Measurements from ENCODE around the gene COBL.
"Not testable (repeated sequence)": the region's sequence is repeated elsewhere in the genome, so short reads cannot be mapped to it uniquely, and the experiment has no call there.

The COBL gene

DNA sequence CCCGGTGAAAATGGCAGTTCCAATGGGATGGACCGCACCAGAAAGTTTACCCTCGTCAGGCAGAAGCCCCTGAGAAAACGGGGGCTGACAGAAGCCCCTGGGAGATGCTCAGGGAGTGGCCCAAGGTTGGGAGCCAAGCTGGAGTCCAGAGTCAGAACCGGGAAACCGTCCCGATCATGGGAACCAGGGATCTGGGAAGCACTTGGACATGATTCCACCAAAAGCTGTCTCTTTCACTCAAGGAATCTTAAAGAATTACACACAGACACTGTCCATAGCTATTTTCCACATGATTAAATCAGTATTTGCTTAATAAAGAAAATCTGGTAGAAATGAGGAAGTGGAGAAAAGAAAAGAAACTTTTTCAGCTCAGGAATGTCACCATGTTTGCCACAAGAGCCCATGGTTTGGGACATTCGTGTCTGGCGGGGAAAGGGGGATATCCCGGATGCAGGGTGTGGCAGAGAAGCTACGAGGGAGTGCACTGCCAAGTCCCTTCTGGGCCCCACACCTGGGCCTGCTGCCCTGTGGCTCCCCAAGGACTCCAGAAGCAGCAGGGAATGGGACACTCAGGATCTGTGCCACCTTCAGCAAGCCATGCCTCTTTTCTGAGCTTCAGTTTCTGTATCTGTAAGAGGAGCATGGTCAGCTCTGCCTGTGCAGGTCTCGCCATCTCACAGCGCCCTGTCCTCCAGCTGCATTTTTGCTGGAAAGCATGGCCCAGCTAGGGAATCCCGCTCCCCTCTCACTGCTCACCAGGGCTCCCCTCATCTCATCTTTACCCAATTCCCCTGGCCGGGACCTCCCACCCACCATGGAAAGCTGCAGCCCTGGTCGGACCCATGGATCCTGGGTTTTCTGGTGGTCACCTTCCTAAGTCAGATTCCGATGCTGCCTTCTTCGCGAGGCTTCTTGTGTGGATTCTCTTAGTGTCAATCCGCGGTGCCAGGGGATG is 308.8 kb downstream of the COBL start:
- ChIA-PET CTCF (interaction anchor here (0.6 kb wide), 1 partner anchor 459 kb away, joined by 4 read pairs; no protein-coding TSS in a partner anchor), POLR2A (no interaction called here)
- DNase-seq (ENCODE audit: extremely low spot score): no peak
- TF ChIP-seq BHLHE40 (IDR thresholded peaks at IDR 0.05; ENCODE audit: borderline replicate concordance): no peak
- no peak for TF ChIP-seq HDGF (IDR thresholded peaks at IDR 0.05; ENCODE audit: borderline replicate concordance)
- no peak for TF ChIP-seq TARDBP (IDR thresholded peaks at IDR 0.05)
- TF ChIP-seq FOXA1 (IDR thresholded peaks at IDR 0.05): no peak
- TF ChIP-seq FOXK2 (IDR thresholded peaks at IDR 0.05): no peak
- TF ChIP-seq NFRKB (IDR thresholded peaks at IDR 0.05): no peak
- no peak for TF ChIP-seq ARNT (IDR thresholded peaks at IDR 0.05)
- TF ChIP-seq FOXM1 (IDR thresholded peaks at IDR 0.05; ENCODE audit: borderline replicate concordance): no peak

DNA sequence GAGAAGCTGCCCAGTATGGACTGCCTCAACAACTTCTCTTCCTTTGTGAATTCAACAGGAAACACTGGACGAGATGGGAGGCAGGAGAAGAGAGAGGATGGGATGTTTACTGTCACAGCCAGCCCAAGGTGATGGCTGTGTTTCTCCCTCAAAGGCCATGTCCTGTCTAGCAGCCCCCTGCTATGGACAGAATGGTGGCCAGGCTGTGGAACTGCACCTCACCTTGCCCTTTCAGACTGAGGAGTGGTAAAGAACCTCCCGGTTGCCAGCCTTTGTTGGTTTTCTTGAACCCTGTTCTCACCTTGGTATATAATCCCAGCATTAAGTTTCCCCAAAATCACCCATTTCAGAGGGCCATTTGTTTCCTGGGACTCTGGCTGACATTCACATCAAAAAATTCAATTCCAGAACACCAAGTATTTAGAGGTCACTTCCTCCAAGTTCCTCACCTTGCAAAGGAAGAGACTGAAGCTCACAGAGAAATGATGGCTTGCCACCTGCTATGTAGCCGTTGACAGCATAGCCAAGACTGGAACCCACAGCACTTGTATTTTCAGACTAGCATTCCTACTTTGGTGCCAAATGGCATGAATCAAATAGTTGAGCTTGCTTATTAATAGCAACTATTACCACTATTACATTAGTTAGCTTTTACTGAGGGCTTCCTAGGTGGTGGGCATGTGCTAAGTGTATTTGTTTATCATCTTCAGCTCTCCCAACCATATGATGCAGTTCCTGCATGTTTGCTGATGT is 309.9 kb downstream of the COBL start:
- no peak for DNase-seq (ENCODE audit: extremely low spot score)
- ChIA-PET POLR2A (no interaction called here), CTCF (interaction anchor here (0.7 kb wide), 1 partner anchor 692 kb away, joined by 3 read pairs; no protein-coding TSS in a partner anchor)
- TF ChIP-seq SP1 (IDR thresholded peaks at IDR 0.05) (no peak), BHLHE40 (IDR thresholded peaks at IDR 0.05; ENCODE audit: borderline replicate concordance) (no peak), CTBP1 (IDR thresholded peaks at IDR 0.05; ENCODE audit: borderline replicate concordance) (no peak), FOXM1 (IDR thresholded peaks at IDR 0.05; ENCODE audit: borderline replicate concordance) (no peak), TARDBP (IDR thresholded peaks at IDR 0.05) (no peak), ZNF384 (IDR thresholded peaks at IDR 0.05) (no peak), FOXK2 (IDR thresholded peaks at IDR 0.05) (no peak), SUZ12 (IDR thresholded peaks at IDR 0.05) (no peak), ARNT (IDR thresholded peaks at IDR 0.05) (no peak), NFRKB (IDR thresholded peaks at IDR 0.05) (no peak), ELF4 (IDR thresholded peaks at IDR 0.05) (no peak), HDGF (IDR thresholded peaks at IDR 0.05; ENCODE audit: borderline replicate concordance) (no peak), L3MBTL2 (conservative IDR thresholded peaks at IDR 0.05) (no peak), LEF1 (IDR thresholded peaks at IDR 0.05; ENCODE audit: borderline replicate concordance) (no peak), FOXA1 (IDR thresholded peaks at IDR 0.05) (no peak)
- TF ChIP-seq, protein P1, sequence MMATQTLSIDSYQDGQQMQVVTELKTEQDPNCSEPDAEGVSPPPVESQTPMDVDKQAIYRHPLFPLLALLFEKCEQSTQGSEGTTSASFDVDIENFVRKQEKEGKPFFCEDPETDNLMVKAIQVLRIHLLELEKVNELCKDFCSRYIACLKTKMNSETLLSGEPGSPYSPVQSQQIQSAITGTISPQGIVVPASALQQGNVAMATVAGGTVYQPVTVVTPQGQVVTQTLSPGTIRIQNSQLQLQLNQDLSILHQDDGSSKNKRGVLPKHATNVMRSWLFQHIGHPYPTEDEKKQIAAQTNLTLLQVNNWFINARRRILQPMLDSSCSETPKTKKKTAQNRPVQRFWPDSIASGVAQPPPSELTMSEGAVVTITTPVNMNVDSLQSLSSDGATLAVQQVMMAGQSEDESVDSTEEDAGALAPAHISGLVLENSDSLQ (IDR thresholded peaks at IDR 0.05): no peak

DNA sequence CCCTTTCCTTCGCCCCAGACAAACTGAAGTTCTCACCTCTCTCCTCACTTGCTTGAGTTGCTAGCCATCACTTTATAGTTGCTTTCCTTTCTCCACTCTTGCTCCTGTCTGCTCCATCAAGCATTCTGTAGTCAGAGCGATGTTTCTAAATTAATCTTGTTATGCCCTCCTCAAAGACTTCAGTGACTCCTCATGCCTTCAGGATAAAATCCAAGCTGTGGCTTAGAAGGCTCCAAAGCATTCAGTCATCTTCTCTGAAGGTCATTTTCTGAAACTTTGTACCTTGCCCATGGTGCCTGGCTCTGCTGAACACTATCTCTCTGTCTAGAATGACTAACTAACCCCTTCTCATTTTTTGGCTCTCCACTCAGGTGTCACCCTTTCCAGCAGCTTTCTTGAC is 311.5 kb downstream of the COBL start:
- CTCF ChIA-PET: interaction anchor here (0.9 kb wide), 1 partner anchor 18 kb away, joined by 5 read pairs; no protein-coding TSS in a partner anchor
- TF ChIP-seq L3MBTL2 (conservative IDR thresholded peaks at IDR 0.05): no peak
- POLR2A ChIA-PET: no interaction called here
- no peak for DNase-seq (ENCODE audit: extremely low spot score)

DNA sequence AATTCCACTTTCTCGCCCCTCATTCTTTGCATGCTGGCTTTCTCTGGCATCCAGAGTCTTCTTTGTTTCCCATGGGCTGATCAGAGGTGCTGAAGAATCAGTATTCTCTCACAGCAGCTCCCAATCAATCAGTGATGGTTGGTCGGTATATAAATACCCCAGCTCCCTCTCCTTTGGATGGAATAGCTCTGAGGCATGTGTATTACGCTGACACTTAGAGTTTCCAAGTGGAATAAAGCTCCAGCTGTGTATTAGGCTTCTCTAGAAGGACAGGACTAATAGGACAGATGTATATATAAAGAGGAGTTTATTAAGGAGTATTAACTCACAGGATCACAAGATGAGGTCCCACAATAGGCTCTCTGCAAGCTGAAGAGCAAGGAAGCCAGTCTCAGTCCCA is 315.7 kb downstream of the COBL start:
- ChIA-PET POLR2A (no interaction called here), CTCF (interaction anchor here (1.3 kb wide), 1 partner anchor 11 kb away, joined by 6 read pairs; no protein-coding TSS in a partner anchor)
- no peak for DNase-seq (ENCODE audit: extremely low spot score)
- no peak for TF ChIP-seq NFRKB (IDR thresholded peaks at IDR 0.05)
- no peak for TF ChIP-seq BHLHE40 (IDR thresholded peaks at IDR 0.05; ENCODE audit: borderline replicate concordance)

DNA sequence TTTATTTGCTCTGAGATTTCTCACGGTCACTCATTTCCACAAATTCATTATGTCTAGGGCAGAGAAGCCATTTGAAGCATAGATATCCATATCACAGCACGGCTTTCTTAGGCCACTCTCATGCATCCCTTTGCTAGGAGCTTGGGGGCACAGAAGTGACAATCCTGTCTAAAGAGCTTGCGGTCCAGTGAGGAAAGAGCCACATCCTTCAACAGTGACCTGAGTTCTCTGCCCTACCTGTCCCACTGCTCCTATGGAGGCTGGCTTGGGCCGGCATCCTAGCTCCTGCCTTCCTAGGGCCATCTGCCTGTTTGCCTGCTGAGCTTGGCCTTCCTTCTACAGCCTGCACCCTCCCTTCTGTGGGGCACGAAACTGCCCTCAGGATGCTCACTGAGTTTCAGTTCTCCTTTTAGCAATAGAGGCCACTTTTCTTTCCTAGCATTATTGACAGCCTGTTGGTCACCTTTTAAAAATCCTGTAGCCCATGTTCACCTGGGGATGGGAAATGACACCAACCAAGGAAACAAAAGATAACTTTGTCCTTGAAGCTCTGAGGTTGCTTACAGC is 321.8 kb downstream of the COBL start:
- TF ChIP-seq CTBP1 (IDR thresholded peaks at IDR 0.05; ENCODE audit: borderline replicate concordance) (no peak), ARNT (IDR thresholded peaks at IDR 0.05) (no peak), L3MBTL2 (conservative IDR thresholded peaks at IDR 0.05) (no peak), ELF4 (IDR thresholded peaks at IDR 0.05) (no peak), ZNF384 (IDR thresholded peaks at IDR 0.05) (no peak), SP1 (IDR thresholded peaks at IDR 0.05) (no peak), FOXA1 (IDR thresholded peaks at IDR 0.05) (no peak), TARDBP (IDR thresholded peaks at IDR 0.05) (no peak), LEF1 (IDR thresholded peaks at IDR 0.05; ENCODE audit: borderline replicate concordance) (no peak)
- CTCF ChIA-PET: interaction anchor here (0.6 to 0.8 kb wide), 2 partner anchors 199 to 526 kb away, joined by 3 read pairs; no protein-coding TSS in a partner anchor
- no peak for DNase-seq (ENCODE audit: extremely low spot score)
- POLR2A ChIA-PET: no interaction called here

DNA sequence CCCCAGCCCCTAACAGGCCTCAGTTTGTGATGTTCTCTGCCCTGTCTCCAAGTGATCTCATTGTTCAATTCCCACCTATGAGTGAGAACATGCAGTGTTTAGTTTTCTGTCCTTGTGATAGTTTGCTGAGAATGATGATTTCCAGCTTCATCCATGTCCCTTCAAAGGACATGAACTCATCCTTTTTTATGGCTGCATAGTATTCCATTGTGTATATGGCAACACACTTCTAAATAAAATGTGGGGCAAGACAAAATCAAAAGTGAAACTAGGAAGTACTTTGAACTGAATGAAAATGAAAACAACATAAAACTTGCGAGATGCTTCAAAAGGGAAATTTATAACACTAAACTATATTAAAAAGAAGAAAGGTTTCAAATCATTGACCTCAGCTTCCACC is 326.4 kb downstream of the COBL start:
- DNase-seq (ENCODE audit: extremely low spot score); CTCF ChIA-PET; POLR2A ChIA-PET: not testable (repeated sequence)

DNA sequence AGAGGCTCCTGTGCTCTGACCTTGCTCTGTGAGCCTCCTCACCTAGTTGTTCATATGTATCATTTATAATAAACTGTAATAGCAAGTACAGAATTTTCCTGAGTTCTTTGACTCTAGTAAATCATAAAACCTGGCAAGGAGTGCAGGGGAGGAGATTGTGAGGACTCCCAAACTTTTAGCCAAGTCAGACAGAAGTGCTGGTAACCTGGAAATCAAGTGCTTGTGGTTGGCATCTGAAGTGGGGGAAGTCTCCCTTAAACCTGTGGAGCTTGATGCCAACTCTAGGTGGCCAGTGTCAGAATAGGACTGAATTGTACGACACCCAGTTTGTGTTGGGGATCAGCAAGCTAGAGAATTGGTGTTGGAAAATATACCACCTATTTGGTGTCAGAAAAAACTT is 327.6 kb downstream of the COBL start:
- TF ChIP-seq NFRKB (IDR thresholded peaks at IDR 0.05) (no peak), TARDBP (IDR thresholded peaks at IDR 0.05) (no peak), ELF4 (IDR thresholded peaks at IDR 0.05) (no peak), LEF1 (IDR thresholded peaks at IDR 0.05; ENCODE audit: borderline replicate concordance) (no peak), HDGF (IDR thresholded peaks at IDR 0.05; ENCODE audit: borderline replicate concordance) (no peak), FOXK2 (IDR thresholded peaks at IDR 0.05) (no peak), L3MBTL2 (conservative IDR thresholded peaks at IDR 0.05) (no peak), FOXA1 (IDR thresholded peaks at IDR 0.05) (no peak)
- TF ChIP-seq, protein P1 (IDR thresholded peaks at IDR 0.05): no peak
- CTCF ChIA-PET: interaction anchor here (0.6 kb wide), 1 partner anchor 10 kb away, joined by 3 read pairs; no protein-coding TSS in a partner anchor
- POLR2A ChIA-PET: no interaction called here
- no peak for DNase-seq (ENCODE audit: extremely low spot score)
